Measurements from ENCODE around the gene RAB11FIP2.

DNA sequence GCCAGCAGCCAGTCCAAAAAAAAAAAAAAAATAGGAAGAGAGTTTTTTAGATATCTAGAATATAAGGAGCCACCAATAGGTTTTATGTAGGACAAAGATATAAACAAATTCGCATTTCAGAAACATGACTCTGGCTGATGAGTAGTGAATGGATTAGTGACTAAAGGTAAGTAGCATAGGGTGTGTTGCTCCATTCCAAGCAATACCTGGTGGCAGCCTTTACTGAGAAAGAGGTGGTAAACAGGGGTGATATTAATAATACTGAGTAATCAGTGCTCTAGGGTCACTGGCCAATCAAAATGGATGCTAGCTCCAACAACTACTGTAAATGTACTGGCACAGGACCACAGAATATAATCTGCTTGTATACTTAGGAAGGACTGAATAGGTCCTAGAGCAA, 45.5 kb upstream of the RAB11FIP2 start:
- TF ChIP-seq, protein P1, sequence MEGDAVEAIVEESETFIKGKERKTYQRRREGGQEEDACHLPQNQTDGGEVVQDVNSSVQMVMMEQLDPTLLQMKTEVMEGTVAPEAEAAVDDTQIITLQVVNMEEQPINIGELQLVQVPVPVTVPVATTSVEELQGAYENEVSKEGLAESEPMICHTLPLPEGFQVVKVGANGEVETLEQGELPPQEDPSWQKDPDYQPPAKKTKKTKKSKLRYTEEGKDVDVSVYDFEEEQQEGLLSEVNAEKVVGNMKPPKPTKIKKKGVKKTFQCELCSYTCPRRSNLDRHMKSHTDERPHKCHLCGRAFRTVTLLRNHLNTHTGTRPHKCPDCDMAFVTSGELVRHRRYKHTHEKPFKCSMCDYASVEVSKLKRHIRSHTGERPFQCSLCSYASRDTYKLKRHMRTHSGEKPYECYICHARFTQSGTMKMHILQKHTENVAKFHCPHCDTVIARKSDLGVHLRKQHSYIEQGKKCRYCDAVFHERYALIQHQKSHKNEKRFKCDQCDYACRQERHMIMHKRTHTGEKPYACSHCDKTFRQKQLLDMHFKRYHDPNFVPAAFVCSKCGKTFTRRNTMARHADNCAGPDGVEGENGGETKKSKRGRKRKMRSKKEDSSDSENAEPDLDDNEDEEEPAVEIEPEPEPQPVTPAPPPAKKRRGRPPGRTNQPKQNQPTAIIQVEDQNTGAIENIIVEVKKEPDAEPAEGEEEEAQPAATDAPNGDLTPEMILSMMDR (IDR thresholded peaks at IDR 0.05), result no peak
- TF ChIP-seq PBX3 (IDR thresholded peaks at IDR 0.05) (no peak), CHD2 (IDR thresholded peaks at IDR 0.05; ENCODE audit: low read length, partially characterized antibody) (no peak), ESRRA (IDR thresholded peaks at IDR 0.05; ENCODE audit: borderline replicate concordance, low read length) (no peak), CEBPB (IDR thresholded peaks at IDR 0.05) (no peak), POLR2A (IDR thresholded peaks at IDR 0.05; ENCODE audit: low read length) (no peak)
- TF ChIP-seq, protein P2, sequence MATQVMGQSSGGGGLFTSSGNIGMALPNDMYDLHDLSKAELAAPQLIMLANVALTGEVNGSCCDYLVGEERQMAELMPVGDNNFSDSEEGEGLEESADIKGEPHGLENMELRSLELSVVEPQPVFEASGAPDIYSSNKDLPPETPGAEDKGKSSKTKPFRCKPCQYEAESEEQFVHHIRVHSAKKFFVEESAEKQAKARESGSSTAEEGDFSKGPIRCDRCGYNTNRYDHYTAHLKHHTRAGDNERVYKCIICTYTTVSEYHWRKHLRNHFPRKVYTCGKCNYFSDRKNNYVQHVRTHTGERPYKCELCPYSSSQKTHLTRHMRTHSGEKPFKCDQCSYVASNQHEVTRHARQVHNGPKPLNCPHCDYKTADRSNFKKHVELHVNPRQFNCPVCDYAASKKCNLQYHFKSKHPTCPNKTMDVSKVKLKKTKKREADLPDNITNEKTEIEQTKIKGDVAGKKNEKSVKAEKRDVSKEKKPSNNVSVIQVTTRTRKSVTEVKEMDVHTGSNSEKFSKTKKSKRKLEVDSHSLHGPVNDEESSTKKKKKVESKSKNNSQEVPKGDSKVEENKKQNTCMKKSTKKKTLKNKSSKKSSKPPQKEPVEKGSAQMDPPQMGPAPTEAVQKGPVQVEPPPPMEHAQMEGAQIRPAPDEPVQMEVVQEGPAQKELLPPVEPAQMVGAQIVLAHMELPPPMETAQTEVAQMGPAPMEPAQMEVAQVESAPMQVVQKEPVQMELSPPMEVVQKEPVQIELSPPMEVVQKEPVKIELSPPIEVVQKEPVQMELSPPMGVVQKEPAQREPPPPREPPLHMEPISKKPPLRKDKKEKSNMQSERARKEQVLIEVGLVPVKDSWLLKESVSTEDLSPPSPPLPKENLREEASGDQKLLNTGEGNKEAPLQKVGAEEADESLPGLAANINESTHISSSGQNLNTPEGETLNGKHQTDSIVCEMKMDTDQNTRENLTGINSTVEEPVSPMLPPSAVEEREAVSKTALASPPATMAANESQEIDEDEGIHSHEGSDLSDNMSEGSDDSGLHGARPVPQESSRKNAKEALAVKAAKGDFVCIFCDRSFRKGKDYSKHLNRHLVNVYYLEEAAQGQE (IDR thresholded peaks at IDR 0.05), result no peak

All from A549 (cell line).